Endothelial cell of umbilical vein (primary cell): ENCODE results near the gene USP30. TPM values are rescaled to one million over a fixed set of nuclear protein-coding genes. Genes with fewer than 3 reads are reported as not detected.

ENCODE experiments used
- BruUV-seq: library from RNA; stranded (reverse); fragments of 400-500 nt; replicated peaks from 2 replicates; lab custom pipeline; 2021; lab: Mats Ljungman, UMichigan
- CTCF ChIA-PET: fragments of 300-600, 350-600 bp; sonication (Branson Sonifier 250); formaldehyde crosslinking; loops from one replicate; lab custom pipeline; 2021; ENCODE audit warnings: antibody characterized with exemption, inconsistent platforms; lab: Charles Lee
- POLR2A ChIA-PET: fragments of 300-600, 350-600 bp; sonication (Branson Sonifier 250); formaldehyde crosslinking; loops from one replicate; lab custom pipeline; 2021; ENCODE audit warnings: antibody characterized with exemption, inconsistent platforms; lab: Charles Lee
- DNase-seq: peaks from one replicate; pipeline ENCODE4 v3.0.0-alpha.2; 2011; ENCODE audit warnings: low read depth, low spot score
- FAIRE-seq: peaks from 2 replicates; lab custom pipeline; 2011; peaks lifted over from hg19 to GRCh38; lab: Jason Lieb, UNC
- H2AFZ ChIP-seq: 2 replicates; pipeline ENCODE4 v1.6.0; 2012; ENCODE audit warnings: low read depth, low read length, control low read depth, inconsistent platforms
- H3K27ac ChIP-seq: 2 replicates; pipeline ENCODE4 v1.5.1; 2011; ENCODE audit warnings: low read depth, mild to moderate bottlenecking, control low read depth, low read length, moderate library complexity; ENCODE audit not compliant: insufficient read depth
- H3K27me3 ChIP-seq, 2 experiments: 2 replicates each; pipeline versions ENCODE4 v1.6.0 to v1.6.1; 2011; ENCODE audit warnings: low read length in 2 of 2, mixed read lengths in 1 of 2; ENCODE audit not compliant: control insufficient read depth in 2 of 2, insufficient read depth in 2 of 2
- H3K36me3 ChIP-seq, 2 experiments: 2 replicates in 1 of 2; 3 replicates in 1 of 2; pipeline ENCODE4 v1.5.1; 2011; ENCODE audit warnings: low read length in 2 of 2, mild to moderate bottlenecking in 1 of 2, moderate library complexity in 1 of 2; ENCODE audit not compliant: control insufficient read depth in 2 of 2, insufficient read depth in 2 of 2; ENCODE audit errors: extremely low read depth in 1 of 2
- H3K4me1 ChIP-seq: 3 replicates; pipeline ENCODE4 v1.5.1; 2011; ENCODE audit warnings: mild to moderate bottlenecking, low read length; ENCODE audit not compliant: control insufficient read depth, insufficient read depth; ENCODE audit errors: extremely low read depth
- H3K4me2 ChIP-seq: 2 replicates; pipeline ENCODE4 v1.6.1; 2011; ENCODE audit warnings: low read length, control low read depth, mixed read lengths; ENCODE audit not compliant: insufficient read depth
- H3K4me3 ChIP-seq, 3 experiments: fragments of 200-600 bp in 1 of 3; sonication (generic), shearing (Covaris generic) in 1 of 3; replicated peaks in 1 of 3; 2 replicates each; pipeline ENCODE4 v1.5.1; 2011 to 2016; ENCODE audit warnings: control low read depth in 3 of 3, low read length in 3 of 3, mild to moderate bottlenecking in 2 of 3, inconsistent platforms in 1 of 3, low read depth in 1 of 3, moderate library complexity in 1 of 3; ENCODE audit not compliant: insufficient read depth in 1 of 3
- H3K79me2 ChIP-seq: 2 replicates; pipeline ENCODE4 v1.6.0; 2012; ENCODE audit warnings: low read length, inconsistent platforms; ENCODE audit not compliant: control insufficient read depth, insufficient read depth
- H3K9ac ChIP-seq: replicated peaks from 2 replicates; pipeline ENCODE3; 2011; ENCODE audit warnings: low read length, control low read depth; ENCODE audit not compliant: insufficient read depth; ENCODE audit errors: extremely low read depth
- H3K9me1 ChIP-seq: replicated peaks from 3 replicates; pipeline ENCODE4 v1.6.0; 2011; ENCODE audit warnings: mild to moderate bottlenecking, low read length; ENCODE audit not compliant: control insufficient read depth, insufficient read depth; ENCODE audit errors: extremely low read depth
- H3K9me3 ChIP-seq: replicated peaks from 2 replicates; pipeline ENCODE4 v1.5.1; 2012; ENCODE audit warnings: low read length, inconsistent platforms; ENCODE audit not compliant: control insufficient read depth, insufficient read depth
- H4K20me1 ChIP-seq: replicated peaks from 2 replicates; pipeline ENCODE3; 2011; ENCODE audit warnings: mild to moderate bottlenecking, low read length; ENCODE audit not compliant: control insufficient read depth, insufficient read depth; ENCODE audit errors: extremely low read depth
- EZH2 ChIP-seq: IDR thresholded peaks from 2 replicates; pipeline ENCODE4 v1.6.1; 2012; ENCODE audit warnings: borderline replicate concordance, low read depth, mild to moderate bottlenecking, moderate library complexity, low read length, inconsistent platforms; ENCODE audit not compliant: severe bottlenecking
- FOS ChIP-seq: IDR thresholded peaks from 2 replicates; pipeline ENCODE4 v1.6.1; 2011; ENCODE audit warnings: mild to moderate bottlenecking, low read length, moderate library complexity, borderline replicate concordance; ENCODE audit not compliant: insufficient read depth
- MYC ChIP-seq: IDR thresholded peaks from one replicate; pipeline ENCODE4 v1.6.1; 2011; ENCODE audit warnings: mild to moderate bottlenecking, low read depth, low read length
- POLR2A ChIP-seq: IDR thresholded peaks from 2 replicates; pipeline ENCODE4 v1.6.1; 2012; ENCODE audit warnings: low read depth, mild to moderate bottlenecking, control low read depth, low read length
- POLR2AphosphoS5 ChIP-seq: IDR thresholded peaks from 2 replicates; pipeline ENCODE4 v1.6.1; 2012; ENCODE audit warnings: low read depth, mild to moderate bottlenecking, control low read depth, low read length, moderate library complexity; ENCODE audit not compliant: insufficient read depth
- dilution Hi-C: fragments of 300-500 bp; cut with MboI; formaldehyde crosslinking; loops from one replicate; pipeline ENCODE4 v1.15.0; 2019; ENCODE audit warnings: low sequenced_read_pairs; ENCODE audit not compliant: extremely low pct_ligation_motif_present
- intact Hi-C: fragments of 100-400 bp; cut with micrococcal nuclease; formaldehyde crosslinking; loops from one replicate; pipeline ENCODE4 v1.10.0; 2022
- polyA plus RNA-seq, 4 experiments: library from polyadenylated mRNA; depleted of rRNA in 3 of 4; stranded (reverse) in 3 of 4; unstranded in 1 of 4; fragments of >200 nt; gene quantifications; 2 replicates each; pipeline versions ENCODE4 v1.2.1 to v1.2.3, GENCODE V29; 2011 to 2012; ENCODE audit warnings: missing spikeins in 1 of 4
- total RNA-seq: library from RNA; stranded (reverse); gene quantifications from 2 replicates; pipeline ENCODE4 v1.2.3, GENCODE V29; 2021
- TF ChIP-seq, protein P1 (sequence below): IDR thresholded peaks from 2 replicates; pipeline ENCODE4 v1.6.1; 2011; ENCODE audit not compliant: insufficient read depth, insufficient read length
- TF ChIP-seq, protein P2 (sequence below), 2 donors: IDR thresholded peaks; 1 replicate in 1 of 2; 2 replicates in 1 of 2; pipeline ENCODE4 v1.5.1; 2011; ENCODE audit warnings: low read length in 2 of 2, mild to moderate bottlenecking in 2 of 2, moderate library complexity in 2 of 2, control low read depth in 1 of 2, inconsistent platforms in 1 of 2, low read depth in 1 of 2; ENCODE audit not compliant: insufficient read depth in 1 of 2; ENCODE audit errors: extremely low read depth in 1 of 2

Gene USP30
- total and polyA plus RNA-seq, 2 donors (not counting 3 experiments of a cell fraction or from before 2014, with no cell fraction given): 14.2 to 24.3 TPM

DNA sequence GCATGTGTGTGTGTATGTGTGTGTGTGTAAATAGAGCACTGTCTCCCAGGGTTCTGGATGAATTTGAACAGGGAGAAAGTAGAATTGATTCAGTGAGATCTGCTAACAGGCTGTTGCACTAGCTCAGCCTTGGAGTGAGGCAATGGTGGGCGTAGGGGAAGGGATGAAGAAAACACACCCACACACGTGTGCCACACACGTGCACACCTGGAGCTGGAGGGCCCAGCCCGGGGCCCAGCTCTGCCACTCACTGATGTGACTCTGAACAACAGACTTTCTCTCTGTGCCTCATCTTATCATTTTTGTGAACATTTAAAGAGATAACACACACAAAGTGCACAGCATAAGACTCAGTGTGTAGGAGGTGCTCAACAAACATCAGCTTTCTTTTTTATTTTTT, 68.2 kb downstream of the USP30 start:
- TF ChIP-seq FOS: no peak
- TF ChIP-seq, protein P1, sequence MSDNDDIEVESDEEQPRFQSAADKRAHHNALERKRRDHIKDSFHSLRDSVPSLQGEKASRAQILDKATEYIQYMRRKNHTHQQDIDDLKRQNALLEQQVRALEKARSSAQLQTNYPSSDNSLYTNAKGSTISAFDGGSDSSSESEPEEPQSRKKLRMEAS: no peak
- no peak for TF ChIP-seq EZH2
- intact Hi-C loops (no loop called here), dilution Hi-C loops (no loop called here)
- DNase-seq (no peak), FAIRE-seq (no peak)
- no peaks in the 10 kb centered on the region for H4K20me1 ChIP-seq
- no peaks in the 10 kb centered on the region for H3K4me1 ChIP-seq
- no peaks in the 10 kb centered on the region for H3K9me3 ChIP-seq
- H3K79me2 ChIP-seq: no peaks in the 10 kb centered on the region
- H2AFZ ChIP-seq: no peak overlapping the region
- H3K9ac ChIP-seq: no peak overlapping the region
- H3K9me1 ChIP-seq: no peaks in the 10 kb centered on the region
- H3K4me2 ChIP-seq: no peak overlapping the region
- POLR2A ChIA-PET: no interaction called here
- BruUV-seq: no TSS peak
- H3K4me3 ChIP-seq: no peak overlapping the region
- no peaks in the 10 kb centered on the region for H3K27me3 ChIP-seq
- no peak overlapping the region for H3K27ac ChIP-seq
- no peaks in the 10 kb centered on the region for H3K36me3 ChIP-seq
- CTCF ChIA-PET: interaction anchor here (1.3 to 1.7 kb wide), 2 partner anchors 9 to 265 kb away, joined by 5 to 8 read pairs; no protein-coding TSS in a partner anchor

DNA sequence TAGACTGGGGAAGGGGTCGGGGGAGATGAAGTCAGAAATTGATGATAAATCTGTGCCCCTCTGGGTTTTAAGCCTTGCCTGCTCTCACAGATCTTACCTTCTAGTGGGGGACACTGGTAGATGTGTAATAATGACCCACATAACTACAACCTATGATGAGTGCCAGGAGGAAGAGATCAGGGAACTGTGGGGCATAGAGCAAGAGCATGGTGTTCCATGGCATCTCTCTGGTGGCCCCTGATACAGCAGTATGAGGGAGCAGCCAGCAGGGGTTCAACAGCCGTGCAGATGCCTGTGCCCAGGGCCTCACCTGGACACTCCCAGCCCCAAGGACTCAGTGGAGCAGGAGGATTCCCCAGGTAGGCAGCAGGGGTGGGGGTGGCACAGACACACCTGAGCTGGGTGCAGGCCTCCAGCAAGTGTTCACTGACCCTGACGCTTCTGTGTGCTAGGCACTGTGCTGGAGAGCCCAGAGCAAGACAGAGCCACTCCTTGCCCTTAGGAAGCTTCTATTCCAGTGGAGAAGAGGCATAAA, 69.0 kb downstream of the USP30 start:
- no TSS peak for BruUV-seq
- H4K20me1 ChIP-seq: no peaks in the 10 kb centered on the region
- H3K9ac ChIP-seq: no peak overlapping the region
- no peak overlapping the region for H2AFZ ChIP-seq
- no peaks in the 10 kb centered on the region for H3K9me3 ChIP-seq
- no peaks in the 10 kb centered on the region for H3K36me3 ChIP-seq
- ChIA-PET POLR2A (no interaction called here), CTCF (no interaction called here)
- no peaks in the 10 kb centered on the region for H3K27me3 ChIP-seq
- no peaks in the 10 kb centered on the region for H3K4me1 ChIP-seq
- H3K4me2 ChIP-seq: no peak overlapping the region
- dilution Hi-C loops: no loop called here
- no peak overlapping the region for H3K4me3 ChIP-seq
- DNase-seq (no peak), FAIRE-seq (no peak)
- no peaks in the 10 kb centered on the region for H3K79me2 ChIP-seq
- TF ChIP-seq EZH2: no peak
- no peak for TF ChIP-seq POLR2A
- TF ChIP-seq, protein P2, sequence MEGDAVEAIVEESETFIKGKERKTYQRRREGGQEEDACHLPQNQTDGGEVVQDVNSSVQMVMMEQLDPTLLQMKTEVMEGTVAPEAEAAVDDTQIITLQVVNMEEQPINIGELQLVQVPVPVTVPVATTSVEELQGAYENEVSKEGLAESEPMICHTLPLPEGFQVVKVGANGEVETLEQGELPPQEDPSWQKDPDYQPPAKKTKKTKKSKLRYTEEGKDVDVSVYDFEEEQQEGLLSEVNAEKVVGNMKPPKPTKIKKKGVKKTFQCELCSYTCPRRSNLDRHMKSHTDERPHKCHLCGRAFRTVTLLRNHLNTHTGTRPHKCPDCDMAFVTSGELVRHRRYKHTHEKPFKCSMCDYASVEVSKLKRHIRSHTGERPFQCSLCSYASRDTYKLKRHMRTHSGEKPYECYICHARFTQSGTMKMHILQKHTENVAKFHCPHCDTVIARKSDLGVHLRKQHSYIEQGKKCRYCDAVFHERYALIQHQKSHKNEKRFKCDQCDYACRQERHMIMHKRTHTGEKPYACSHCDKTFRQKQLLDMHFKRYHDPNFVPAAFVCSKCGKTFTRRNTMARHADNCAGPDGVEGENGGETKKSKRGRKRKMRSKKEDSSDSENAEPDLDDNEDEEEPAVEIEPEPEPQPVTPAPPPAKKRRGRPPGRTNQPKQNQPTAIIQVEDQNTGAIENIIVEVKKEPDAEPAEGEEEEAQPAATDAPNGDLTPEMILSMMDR (IDR thresholded peaks at IDR 0.05; ENCODE audit: extremely low read depth in 1 of 2, insufficient read depth in 1 of 2, low read depth in 1 of 2, low read length in 2 of 2): no peak
- no peak for TF ChIP-seq MYC
- TF ChIP-seq, protein P1: no peak
- no peak for TF ChIP-seq POLR2AphosphoS5
- intact Hi-C loops: no loop called here
- no peak overlapping the region for H3K27ac ChIP-seq
- no peaks in the 10 kb centered on the region for H3K9me1 ChIP-seq
